MM.1S (cell line): ENCODE results near the gene RNF220.

Source experiments
- DNase-seq: peaks from one replicate; pipeline ENCODE4 v3.0.0-alpha.2; 2015
- H2AFZ ChIP-seq: fragments of 300-600 bp; sonication (generic); 2 replicates; pipeline ENCODE4 v1.6.0; 2016; ENCODE audit warnings: antibody characterized with exemption, low read length
- H3F3A ChIP-seq: fragments of 300-600 bp; sonication (generic); 2 replicates; pipeline ENCODE4 v1.6.1; 2016; ENCODE audit warnings: mild to moderate bottlenecking, antibody characterized with exemption, low read length, moderate library complexity, mixed read lengths; ENCODE audit not compliant: insufficient read depth
- H3K27ac ChIP-seq: fragments of 300-600 bp; sonication (generic); 2 replicates; pipeline ENCODE4 v1.5.1; 2016; ENCODE audit warnings: mild to moderate bottlenecking, low read length
- H3K27me3 ChIP-seq: fragments of 300-600 bp; sonication (generic); replicated peaks from 2 replicates; pipeline ENCODE4 v1.6.0; 2016; ENCODE audit warnings: low read length; ENCODE audit not compliant: insufficient read depth
- H3K36me3 ChIP-seq: fragments of 300-600 bp; sonication (generic); replicated peaks from 2 replicates; pipeline ENCODE4 v1.6.1; 2016; ENCODE audit warnings: mild to moderate bottlenecking, low read length, mixed read lengths; ENCODE audit not compliant: insufficient read depth
- H3K4me1 ChIP-seq: fragments of 300-600 bp; sonication (generic); 2 replicates; pipeline ENCODE4 v1.6.1; 2016; ENCODE audit warnings: low read length, mixed read lengths
- H3K4me2 ChIP-seq: fragments of 300-600 bp; sonication (generic); 2 replicates; pipeline ENCODE4 v1.6.0; 2016; ENCODE audit warnings: low read depth, low read length
- H3K4me3 ChIP-seq: fragments of 300-600 bp; sonication (generic); 2 replicates; pipeline ENCODE4 v1.5.1; 2016; ENCODE audit warnings: low read length, mixed read lengths
- H3K79me2 ChIP-seq: fragments of 300-600 bp; sonication (generic); 2 replicates; pipeline ENCODE4 v1.6.1; 2016; ENCODE audit warnings: mixed run types, low read length, mixed read lengths
- H3K9ac ChIP-seq: fragments of 300-600 bp; sonication (generic); 2 replicates; pipeline ENCODE4 v1.6.1; 2016; ENCODE audit warnings: low read length, mixed read lengths
- H3K9me2 ChIP-seq: fragments of 300-600 bp; sonication (generic); replicated peaks from 2 replicates; pipeline ENCODE4 v1.6.1; 2016; ENCODE audit warnings: mild to moderate bottlenecking, low read length, mixed read lengths; ENCODE audit not compliant: insufficient read depth
- H3K9me3 ChIP-seq: fragments of 300-600 bp; sonication (generic); replicated peaks from 2 replicates; pipeline ENCODE4 v1.6.1; 2016; ENCODE audit warnings: mild to moderate bottlenecking, low read length, mixed read lengths; ENCODE audit not compliant: insufficient read depth
- H4K20me1 ChIP-seq: fragments of 300-600 bp; sonication (generic); 2 replicates; pipeline ENCODE4 v1.6.1; 2016; ENCODE audit warnings: mild to moderate bottlenecking, low read length, moderate library complexity, mixed read lengths; ENCODE audit not compliant: insufficient read depth
- EZH2 ChIP-seq: fragments of 300-600 bp; sonication (generic); optimal IDR thresholded peaks from 2 replicates; pipeline ENCODE3; 2017; ENCODE audit warnings: low read depth, mild to moderate bottlenecking, antibody characterized with exemption, low read length, mixed read lengths
- EZH2phosphoT487 ChIP-seq: fragments of 300-600 bp; sonication (generic); IDR thresholded peaks from 2 replicates; pipeline ENCODE4 v1.6.1; 2018; ENCODE audit warnings: antibody characterized with exemption, low read length
- TF ChIP-seq, protein P1 (sequence below): fragments of 300-600 bp; sonication (generic); IDR thresholded peaks from 2 replicates; pipeline ENCODE4 v1.5.1; 2016; ENCODE audit warnings: antibody characterized with exemption, low read length, mixed read lengths

The RNF220 gene

DNA sequence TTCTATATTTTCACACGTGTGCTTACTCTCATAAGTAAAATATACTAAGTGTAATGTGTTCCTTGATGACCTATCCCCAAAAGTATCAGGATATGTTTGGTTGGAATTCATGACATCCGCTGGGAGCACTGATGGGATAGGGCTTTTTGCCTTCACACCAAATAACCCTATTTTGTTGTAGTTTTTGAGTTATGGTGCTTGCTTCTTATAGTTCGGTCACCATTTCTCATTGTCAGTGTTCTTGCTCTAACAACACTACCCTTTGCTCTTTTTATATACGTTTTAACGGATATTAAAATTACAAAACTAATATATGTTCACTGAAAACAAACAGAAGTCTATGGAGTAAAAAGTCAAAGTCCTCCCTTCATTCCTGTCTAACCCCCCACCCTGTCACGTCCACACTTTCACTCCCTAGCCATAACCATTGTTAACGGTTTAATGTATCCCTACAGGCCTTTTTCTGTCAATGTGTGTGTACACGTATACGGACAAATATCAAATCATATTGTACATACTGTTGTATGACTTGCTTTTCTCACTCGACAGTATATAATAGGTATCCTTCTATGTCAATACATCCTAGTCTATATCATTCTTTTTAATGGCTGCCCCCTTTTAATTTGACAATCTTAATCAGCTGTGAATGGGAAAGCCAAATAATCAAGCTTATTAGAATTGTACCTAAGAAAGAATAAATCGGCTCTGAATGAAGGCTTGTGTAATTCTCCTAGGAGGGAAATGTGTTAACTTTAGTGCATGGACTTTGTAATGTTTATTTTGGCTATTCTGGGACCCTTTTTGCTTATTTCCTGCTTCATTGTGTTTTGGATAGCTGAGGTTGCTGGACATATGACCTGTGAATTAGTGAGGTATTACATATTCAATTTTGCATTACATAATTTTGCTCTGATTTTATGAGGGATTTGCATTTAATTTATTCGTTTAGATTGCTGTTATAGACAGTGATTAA lies 3.5 kb upstream of the RNF220 start:
- Histone ChIP-seq H3K9ac (no peak overlapping the region), H3K9me2 (no peaks in the 10 kb centered on the region), H3F3A (no peaks in the 10 kb centered on the region), H3K36me3 (no peaks in the 10 kb centered on the region), H4K20me1 (no peaks in the 10 kb centered on the region), H3K4me3 (no peak overlapping the region), H3K27ac (no peak overlapping the region), H2AFZ (no peak overlapping the region), H3K4me2 (no peak overlapping the region), H3K9me3 (no peaks in the 10 kb centered on the region), H3K4me1 (no peaks in the 10 kb centered on the region), H3K79me2 (no peaks in the 10 kb centered on the region), H3K27me3 (peaks cover 10% of the 10 kb centered on the region)
- no peak for DNase-seq
- TF ChIP-seq, protein P1, sequence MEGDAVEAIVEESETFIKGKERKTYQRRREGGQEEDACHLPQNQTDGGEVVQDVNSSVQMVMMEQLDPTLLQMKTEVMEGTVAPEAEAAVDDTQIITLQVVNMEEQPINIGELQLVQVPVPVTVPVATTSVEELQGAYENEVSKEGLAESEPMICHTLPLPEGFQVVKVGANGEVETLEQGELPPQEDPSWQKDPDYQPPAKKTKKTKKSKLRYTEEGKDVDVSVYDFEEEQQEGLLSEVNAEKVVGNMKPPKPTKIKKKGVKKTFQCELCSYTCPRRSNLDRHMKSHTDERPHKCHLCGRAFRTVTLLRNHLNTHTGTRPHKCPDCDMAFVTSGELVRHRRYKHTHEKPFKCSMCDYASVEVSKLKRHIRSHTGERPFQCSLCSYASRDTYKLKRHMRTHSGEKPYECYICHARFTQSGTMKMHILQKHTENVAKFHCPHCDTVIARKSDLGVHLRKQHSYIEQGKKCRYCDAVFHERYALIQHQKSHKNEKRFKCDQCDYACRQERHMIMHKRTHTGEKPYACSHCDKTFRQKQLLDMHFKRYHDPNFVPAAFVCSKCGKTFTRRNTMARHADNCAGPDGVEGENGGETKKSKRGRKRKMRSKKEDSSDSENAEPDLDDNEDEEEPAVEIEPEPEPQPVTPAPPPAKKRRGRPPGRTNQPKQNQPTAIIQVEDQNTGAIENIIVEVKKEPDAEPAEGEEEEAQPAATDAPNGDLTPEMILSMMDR, result no peak
- TF ChIP-seq EZH2phosphoT487 (no peak), EZH2 (no peak)

DNA sequence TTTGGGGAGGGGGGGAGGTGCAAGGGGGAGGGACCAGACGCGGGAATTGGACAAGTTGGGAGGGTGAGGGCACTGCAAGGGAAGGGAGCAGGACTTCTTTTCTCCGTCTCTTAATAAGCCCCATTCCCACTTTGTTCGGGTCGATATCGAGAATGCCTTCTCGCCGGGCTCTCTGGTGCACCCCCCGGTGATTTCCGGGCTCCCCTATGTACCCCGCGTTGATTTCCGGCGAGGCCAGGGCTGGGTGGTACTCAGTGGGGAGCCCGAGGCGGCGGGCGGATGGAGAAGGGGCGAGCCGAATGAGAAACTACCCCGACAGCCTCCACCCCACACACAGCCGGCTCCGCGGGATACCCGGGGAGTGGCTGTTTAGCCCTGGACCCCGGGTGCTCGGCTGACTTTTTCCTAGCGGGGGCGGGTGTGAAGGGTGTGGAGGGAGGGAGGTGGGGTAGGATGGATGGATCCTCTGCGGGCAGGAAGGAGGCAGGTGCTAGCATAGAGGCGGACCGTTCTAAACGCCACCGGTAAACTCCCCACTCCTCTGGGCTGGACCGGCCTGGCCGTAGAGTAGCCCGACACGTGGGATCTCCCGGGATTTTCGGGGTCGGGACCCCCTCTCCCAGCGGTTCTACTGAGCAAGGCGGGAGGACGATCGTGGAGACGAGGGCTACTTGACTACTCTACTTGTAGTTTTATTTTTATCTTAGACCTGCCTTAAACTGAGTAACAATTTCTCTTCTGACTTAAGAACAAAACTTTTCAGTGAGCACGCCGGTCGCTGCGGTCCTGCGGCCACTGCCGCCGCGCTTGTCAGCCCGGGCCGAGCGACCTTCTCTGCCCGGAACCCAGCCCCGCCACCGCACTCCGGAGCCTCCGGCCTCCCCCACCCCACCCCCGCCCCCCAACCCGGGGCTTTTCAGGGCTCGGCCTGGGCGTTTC lies 1.0 kb downstream of the RNF220 start:
- Histone ChIP-seq H3K27ac (no peak overlapping the region), H3K79me2 (no peaks in the 10 kb centered on the region), H3K4me1 (0 out of 2 replicates have a peak, but pooled peaks cover 4% of the 10 kb centered on the region), H3K27me3 (peaks cover 52% of the 10 kb centered on the region), H3K9me2 (no peaks in the 10 kb centered on the region), H4K20me1 (no peaks in the 10 kb centered on the region; the same call in 1 of the 2 replicates), H3K36me3 (no peaks in the 10 kb centered on the region), H3K9ac (no peak overlapping the region), H3K4me2 (peak overlapping the region; percentile 75; the same call in 1 of the 2 replicates), H3K9me3 (no peaks in the 10 kb centered on the region), H3F3A (no peaks in the 10 kb centered on the region), H2AFZ (no peak overlapping the region), H3K4me3 (no peak overlapping the region; the same call in 1 of the 2 replicates)
- TF ChIP-seq EZH2, result no peak
- TF ChIP-seq, protein P1, result no peak
- no peak for TF ChIP-seq EZH2phosphoT487
- no peak for DNase-seq

DNA sequence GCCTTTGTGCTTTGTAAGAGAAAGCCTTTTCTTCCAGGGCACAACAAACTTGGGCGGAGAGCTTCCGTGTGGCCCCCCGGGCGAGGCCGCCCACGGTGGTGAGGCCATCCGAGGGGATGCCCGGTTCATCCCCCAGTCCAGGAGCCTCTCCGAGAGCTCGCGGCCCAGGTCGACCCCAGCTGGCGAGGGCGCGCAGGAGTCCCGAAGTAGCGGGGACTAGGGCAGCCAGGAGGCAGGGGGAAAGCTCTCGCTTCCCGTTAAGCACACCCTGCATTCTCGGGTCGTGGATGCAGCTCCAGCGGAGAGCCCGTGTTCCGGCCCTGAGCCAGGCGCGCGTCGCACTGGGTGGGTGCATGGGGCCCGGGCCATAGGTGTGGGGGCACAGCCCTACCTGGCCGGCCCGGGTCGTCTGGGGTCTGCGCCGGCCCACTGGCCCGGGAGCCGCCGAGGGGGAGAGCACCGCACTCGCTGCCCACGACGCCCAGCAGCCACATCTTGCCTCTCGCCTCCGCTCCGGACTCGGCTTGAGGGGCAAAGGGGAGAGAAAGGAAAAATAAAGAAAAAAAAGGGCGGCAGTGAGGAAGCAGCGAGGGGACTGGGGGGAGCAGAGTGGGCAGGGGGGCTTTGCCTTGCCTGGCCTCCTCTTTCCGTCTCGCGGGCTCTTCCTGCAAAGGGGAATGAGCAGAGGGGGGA lies 1.8 kb downstream of the RNF220 start:
- Histone ChIP-seq H3F3A (no peaks in the 10 kb centered on the region), H3K9me2 (no peaks in the 10 kb centered on the region), H2AFZ (no peak overlapping the region), H3K9ac (no peak overlapping the region), H3K79me2 (no peaks in the 10 kb centered on the region), H3K27me3 (peaks cover 60% of the 10 kb centered on the region), H4K20me1 (no peaks in the 10 kb centered on the region; the same call in 1 of the 2 replicates), H3K4me2 (peak overlapping the region; percentile 75), H3K9me3 (no peaks in the 10 kb centered on the region), H3K36me3 (no peaks in the 10 kb centered on the region), H3K4me1 (0 out of 2 replicates have a peak, but pooled peaks cover 4% of the 10 kb centered on the region), H3K4me3 (peak overlapping the region; percentile 43), H3K27ac (no peak overlapping the region)
- DNase-seq, result no peak
- no peak for TF ChIP-seq EZH2
- TF ChIP-seq, protein P1, result no peak
- no peak for TF ChIP-seq EZH2phosphoT487
